ENCODE measurements around the gene SYT17.

The SYT17 gene

DNA sequence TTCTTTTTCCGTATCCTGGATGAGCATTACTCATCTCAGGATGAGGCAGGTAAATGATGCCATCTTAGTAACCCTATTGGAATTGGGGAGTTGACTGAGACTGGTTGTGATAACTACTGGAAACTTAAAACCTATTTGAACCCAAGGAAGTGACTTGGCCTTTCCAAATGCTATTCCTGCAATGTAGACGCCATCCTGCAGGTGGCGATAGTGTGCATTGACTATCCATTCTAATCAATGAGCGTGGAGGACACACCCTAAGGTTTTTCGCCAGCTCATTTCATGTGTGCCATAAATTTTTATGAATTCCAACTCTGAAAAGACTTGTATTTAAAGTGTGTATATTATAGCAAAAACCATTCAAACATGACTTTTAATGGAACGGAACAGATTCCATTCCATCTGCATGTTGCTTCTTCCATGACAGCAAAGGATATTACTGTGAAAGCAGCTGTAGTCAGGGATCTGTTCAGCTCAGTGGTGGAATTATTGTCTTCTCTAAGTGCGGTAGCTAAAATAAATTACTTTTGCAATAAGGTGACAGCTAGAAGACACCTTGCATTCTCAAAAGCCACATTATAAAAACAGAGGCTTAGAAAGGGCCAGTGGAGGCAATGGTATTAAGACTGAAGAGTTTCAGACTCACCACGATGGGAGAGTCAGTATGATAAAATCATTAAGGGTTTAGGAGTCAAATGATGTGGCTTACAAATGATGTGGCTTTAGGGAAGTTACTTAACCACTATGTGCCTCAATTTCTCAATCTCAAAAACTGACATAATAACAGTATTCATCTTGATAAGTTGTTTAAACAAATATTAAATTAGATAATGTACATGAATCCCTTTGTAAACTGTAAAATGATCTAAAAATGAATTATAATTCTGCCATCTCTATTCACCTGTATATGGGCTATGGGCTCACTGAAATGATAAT lies 55.5 kb downstream of the SYT17 start:
- H3K4me3 ChIP-seq (ENCODE audit: low read depth, low read length) = no peak overlapping the region
- TF ChIP-seq, protein P1, sequence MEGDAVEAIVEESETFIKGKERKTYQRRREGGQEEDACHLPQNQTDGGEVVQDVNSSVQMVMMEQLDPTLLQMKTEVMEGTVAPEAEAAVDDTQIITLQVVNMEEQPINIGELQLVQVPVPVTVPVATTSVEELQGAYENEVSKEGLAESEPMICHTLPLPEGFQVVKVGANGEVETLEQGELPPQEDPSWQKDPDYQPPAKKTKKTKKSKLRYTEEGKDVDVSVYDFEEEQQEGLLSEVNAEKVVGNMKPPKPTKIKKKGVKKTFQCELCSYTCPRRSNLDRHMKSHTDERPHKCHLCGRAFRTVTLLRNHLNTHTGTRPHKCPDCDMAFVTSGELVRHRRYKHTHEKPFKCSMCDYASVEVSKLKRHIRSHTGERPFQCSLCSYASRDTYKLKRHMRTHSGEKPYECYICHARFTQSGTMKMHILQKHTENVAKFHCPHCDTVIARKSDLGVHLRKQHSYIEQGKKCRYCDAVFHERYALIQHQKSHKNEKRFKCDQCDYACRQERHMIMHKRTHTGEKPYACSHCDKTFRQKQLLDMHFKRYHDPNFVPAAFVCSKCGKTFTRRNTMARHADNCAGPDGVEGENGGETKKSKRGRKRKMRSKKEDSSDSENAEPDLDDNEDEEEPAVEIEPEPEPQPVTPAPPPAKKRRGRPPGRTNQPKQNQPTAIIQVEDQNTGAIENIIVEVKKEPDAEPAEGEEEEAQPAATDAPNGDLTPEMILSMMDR (IDR thresholded peaks at IDR 0.05; ENCODE audit: insufficient read depth, low read depth, low read length, missing control alignments) = peak; percentile 66
- DNase-seq (ENCODE audit: low read depth) = peak; percentile 51

DNA sequence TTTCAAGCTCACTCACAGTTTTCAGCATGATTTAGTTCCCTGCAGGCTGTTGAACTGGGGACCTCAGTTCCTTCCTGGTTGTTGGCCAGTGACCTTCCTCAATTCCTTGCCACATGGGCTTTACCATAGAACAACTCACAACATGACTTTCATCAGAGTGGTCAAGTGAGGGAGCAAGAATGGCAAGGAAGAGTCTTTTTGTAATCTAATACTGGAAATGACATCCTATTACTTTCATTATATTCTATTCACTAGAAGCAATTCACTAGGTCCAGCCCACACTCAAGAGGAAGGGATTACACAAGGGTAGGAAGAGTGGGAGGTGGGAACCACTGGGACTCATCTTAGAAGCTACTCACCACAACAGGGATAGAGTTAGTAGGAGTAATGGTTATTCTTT lies 57.6 kb downstream of the SYT17 start:
- H3K4me3 ChIP-seq (ENCODE audit: low read depth, low read length) = no peak overlapping the region
- TF ChIP-seq, protein P1 (IDR thresholded peaks at IDR 0.05; ENCODE audit: insufficient read depth, low read depth, low read length, missing control alignments) = no peak
- DNase-seq (ENCODE audit: low read depth) = no peak

DNA sequence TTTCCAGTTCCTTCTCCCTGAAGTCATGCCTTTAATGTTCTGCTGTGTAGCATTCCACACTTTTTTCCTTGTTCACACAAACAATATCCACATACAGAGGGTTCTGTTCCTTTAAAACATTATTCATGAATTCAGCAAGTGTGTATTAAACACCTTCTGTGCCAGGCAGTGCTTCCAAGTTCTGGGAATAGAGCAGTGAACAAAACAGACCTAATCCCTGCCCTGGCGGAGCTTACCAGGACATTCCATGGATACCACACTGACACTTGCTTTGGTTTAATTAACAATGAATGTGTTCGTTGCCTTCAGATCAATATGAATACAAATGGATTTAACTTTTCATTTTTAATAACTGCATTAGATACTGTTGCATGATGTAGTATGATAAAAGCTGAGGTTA lies 59.6 kb downstream of the SYT17 start:
- DNase-seq (ENCODE audit: low read depth) = no peak
- no peak overlapping the region for H3K4me3 ChIP-seq (ENCODE audit: low read depth, low read length)
- TF ChIP-seq, protein P1 (IDR thresholded peaks at IDR 0.05; ENCODE audit: insufficient read depth, low read depth, low read length, missing control alignments) = no peak

DNA sequence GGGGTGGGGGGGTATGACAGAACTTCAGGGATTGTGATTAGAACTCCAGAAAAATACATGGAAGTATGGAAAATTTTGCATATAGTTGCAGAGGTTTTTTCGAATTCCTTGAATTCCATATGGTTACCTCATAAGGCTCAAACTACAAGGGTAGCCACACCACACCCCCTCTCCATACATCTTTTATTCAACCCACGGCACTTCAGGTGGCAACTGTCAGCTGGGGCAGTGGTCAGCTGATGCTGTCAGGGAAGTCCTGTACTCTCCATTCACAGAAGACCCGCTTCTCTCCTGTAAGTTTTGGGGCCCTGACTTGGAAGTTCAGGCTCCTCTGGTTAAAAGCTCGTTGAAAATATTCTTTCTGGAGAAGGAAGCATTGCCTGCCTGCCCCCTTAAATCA lies 60.0 kb downstream of the SYT17 start:
- H3K4me3 ChIP-seq (ENCODE audit: low read depth, low read length) = no peak overlapping the region
- TF ChIP-seq, protein P1 (IDR thresholded peaks at IDR 0.05; ENCODE audit: insufficient read depth, low read depth, low read length, missing control alignments) = no peak
- no peak for DNase-seq (ENCODE audit: low read depth)

DNA sequence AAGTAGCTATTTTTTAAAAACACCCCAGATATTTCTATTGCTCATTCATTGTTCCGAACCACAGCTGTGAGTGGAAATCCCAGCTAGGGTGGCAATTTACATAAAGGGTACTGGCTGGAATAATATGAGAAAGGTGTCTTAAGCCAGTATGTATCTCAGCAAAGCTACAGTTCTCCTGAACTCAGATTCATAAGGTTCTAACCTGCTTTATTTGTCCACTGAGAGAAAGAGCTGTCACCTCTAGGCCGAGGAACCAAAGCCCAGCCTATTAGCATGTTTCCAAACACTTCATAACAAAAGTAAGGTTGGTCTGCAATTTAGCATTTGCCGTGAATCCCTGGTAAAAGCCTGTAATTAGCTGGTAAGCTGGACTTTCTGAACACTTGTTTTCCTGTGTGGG lies 60.5 kb downstream of the SYT17 start:
- TF ChIP-seq, protein P1 (IDR thresholded peaks at IDR 0.05; ENCODE audit: insufficient read depth, low read depth, low read length, missing control alignments) = no peak
- H3K4me3 ChIP-seq (ENCODE audit: low read depth, low read length) = no peak overlapping the region
- no peak for DNase-seq (ENCODE audit: low read depth)

DNA sequence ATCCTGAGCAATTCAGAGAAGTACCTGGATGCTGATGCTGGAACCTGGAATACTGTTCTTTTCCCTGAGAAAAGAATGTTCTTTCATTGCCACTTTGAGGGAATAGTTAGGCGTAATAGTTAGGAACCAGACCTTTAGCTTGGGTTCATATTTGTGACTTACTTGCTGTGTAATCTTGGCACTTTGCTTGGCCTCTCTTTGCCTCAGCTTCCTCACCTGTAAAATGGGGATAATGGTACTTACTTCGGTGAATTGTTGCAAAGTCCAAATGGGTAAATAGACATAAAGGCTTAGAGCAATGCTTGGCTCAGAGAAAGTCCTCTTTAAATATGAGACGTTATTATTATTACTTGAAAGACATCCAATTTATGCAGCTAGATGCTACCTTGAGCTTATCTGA lies 62.5 kb downstream of the SYT17 start:
- no peak overlapping the region for H3K4me3 ChIP-seq (ENCODE audit: low read depth, low read length)
- DNase-seq (ENCODE audit: low read depth) = no peak
- TF ChIP-seq, protein P1 (IDR thresholded peaks at IDR 0.05; ENCODE audit: insufficient read depth, low read depth, low read length, missing control alignments) = no peak
